ENCODE measurements around the gene CFAP119.
A peak's percentile ranks its signal among the peaks of the same experiment; 100 is the strongest.

CFAP119 gene

DNA sequence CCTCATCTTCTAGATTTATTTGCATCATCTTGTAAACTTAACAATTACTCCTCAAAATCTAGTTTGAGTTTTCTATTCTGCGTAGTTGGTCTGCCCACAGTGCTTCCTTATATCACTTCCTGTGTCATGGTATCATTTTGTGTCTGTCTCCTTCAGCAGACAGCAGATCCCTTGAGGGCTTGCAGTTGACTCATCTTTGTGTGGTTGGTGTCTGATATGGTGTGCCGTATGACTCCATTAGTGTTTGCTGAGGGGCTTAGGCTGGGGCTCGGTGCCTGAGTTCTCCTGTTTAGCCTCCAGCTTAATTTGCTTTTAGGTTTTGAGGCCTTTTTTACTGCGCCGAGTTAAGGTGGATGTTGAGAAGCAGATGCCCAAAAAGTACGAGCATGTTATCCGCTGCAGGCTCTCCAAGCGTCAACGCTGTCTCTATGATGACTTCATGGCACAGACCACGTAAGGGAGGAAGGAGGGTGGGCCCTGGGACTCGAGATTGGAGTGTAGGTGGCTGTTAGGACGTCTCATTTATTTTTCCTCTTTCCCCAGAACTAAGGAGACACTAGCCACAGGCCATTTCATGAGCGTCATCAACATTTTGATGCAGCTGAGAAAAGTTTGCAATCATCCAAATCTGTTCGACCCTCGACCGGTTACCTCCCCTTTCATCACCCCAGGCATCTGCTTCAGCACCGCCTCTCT is 46.0 kb downstream of the CFAP119 start:
- TF ChIP-seq, protein P1, sequence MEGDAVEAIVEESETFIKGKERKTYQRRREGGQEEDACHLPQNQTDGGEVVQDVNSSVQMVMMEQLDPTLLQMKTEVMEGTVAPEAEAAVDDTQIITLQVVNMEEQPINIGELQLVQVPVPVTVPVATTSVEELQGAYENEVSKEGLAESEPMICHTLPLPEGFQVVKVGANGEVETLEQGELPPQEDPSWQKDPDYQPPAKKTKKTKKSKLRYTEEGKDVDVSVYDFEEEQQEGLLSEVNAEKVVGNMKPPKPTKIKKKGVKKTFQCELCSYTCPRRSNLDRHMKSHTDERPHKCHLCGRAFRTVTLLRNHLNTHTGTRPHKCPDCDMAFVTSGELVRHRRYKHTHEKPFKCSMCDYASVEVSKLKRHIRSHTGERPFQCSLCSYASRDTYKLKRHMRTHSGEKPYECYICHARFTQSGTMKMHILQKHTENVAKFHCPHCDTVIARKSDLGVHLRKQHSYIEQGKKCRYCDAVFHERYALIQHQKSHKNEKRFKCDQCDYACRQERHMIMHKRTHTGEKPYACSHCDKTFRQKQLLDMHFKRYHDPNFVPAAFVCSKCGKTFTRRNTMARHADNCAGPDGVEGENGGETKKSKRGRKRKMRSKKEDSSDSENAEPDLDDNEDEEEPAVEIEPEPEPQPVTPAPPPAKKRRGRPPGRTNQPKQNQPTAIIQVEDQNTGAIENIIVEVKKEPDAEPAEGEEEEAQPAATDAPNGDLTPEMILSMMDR (IDR thresholded peaks at IDR 0.05; ENCODE audit: borderline replicate concordance, control extremely low read depth, extremely low read depth, insufficient read depth, missing control alignments), result no peak
- in situ Hi-C loops (cut with MboI; ENCODE audit: low sequenced_read_pairs, unreplicated experiment), result no loop called here
- peak; percentile 52 for DNase-seq (ENCODE audit: low spot score)

DNA sequence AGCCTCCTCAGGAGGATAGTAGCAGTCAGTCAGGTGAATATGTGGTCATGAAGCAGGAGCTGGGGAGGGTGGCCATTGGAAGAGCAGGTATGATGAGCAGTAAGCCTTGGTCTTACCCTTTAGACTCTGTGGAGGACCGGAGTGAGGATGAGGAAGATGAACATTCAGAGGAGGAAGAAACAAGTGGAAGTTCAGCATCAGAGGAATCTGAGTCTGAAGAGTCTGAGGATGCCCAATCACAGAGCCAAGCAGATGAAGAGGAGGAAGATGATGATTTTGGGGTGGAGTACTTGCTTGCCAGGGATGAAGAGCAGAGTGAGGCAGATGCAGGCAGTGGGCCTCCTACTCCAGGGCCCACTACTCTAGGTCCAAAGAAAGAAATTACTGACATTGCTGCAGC is 50.1 kb downstream of the CFAP119 start:
- in situ Hi-C loops (cut with MboI; ENCODE audit: low sequenced_read_pairs, unreplicated experiment), result no loop called here
- TF ChIP-seq, protein P1 (IDR thresholded peaks at IDR 0.05; ENCODE audit: borderline replicate concordance, control extremely low read depth, extremely low read depth, insufficient read depth, missing control alignments), result no peak
- no peak for DNase-seq (ENCODE audit: low spot score)

DNA sequence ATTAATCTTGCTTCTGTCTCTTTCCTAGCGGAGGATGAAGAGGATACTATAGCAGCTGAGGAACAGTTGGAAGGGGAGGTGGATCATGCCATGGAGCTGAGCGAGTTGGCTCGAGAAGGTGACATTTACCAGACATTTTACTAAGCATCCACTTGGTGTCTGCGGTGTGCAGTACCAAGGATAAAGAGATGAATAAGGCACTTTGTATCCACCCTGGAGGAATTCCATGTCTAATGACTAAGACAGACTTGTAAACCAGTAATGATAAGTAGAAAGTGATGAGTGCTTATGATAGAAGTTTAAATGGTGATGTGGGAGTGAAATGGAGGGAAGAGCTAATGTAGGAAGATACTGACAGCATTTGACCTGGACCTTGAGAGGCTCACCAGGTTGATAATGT is 50.9 kb downstream of the CFAP119 start:
- TF ChIP-seq, protein P1 (IDR thresholded peaks at IDR 0.05; ENCODE audit: borderline replicate concordance, control extremely low read depth, extremely low read depth, insufficient read depth, missing control alignments), result no peak
- in situ Hi-C loops (cut with MboI; ENCODE audit: low sequenced_read_pairs, unreplicated experiment), result no loop called here
- DNase-seq (ENCODE audit: low spot score), result no peak
